ENCODE results near the gene TNP2. TPM values are rescaled to one million over a fixed set of nuclear protein-coding genes. Genes with fewer than 3 reads are reported as not detected.

Gene TNP2
- total RNA-seq, 1 donor: not detected

Other genes with a start within 250 kb of the TNP2 start
- gene SOCS1, start 13.1 kb downstream of the TNP2 start, total RNA-seq: 41.2 TPM
- not detected for gene PRM3, start 4.3 kb upstream of the TNP2 start, total RNA-seq
- gene PRM2, start 7.2 kb upstream of the TNP2 start, total RNA-seq: not detected
- not detected for gene PRM1, start 12.0 kb upstream of the TNP2 start, total RNA-seq
- 1.2 TPM for gene RMI2, start 76.1 kb upstream of the TNP2 start, total RNA-seq

All from mononuclear cell (primary cell).